GM21390 (cell line): Measurements from ENCODE around the gene NDRG4.

Experiments used
- ATAC-seq: cut with Tn5 transposase; IDR thresholded peaks from one replicate; pipeline ENCODE4 v1.9.1; 2021; ENCODE audit not compliant: unreplicated experiment

NDRG4 gene

GRCh38 chr16:58499615-58500351 lies at the start of gene NDRG4:
NDRG4 (plus strand) TSS chr16:58500143; CDS start chr16:58500249, 106 bp downstream.
- no peak for ATAC-seq

GRCh38 chr16:58450590-58450989 lies 49.4 kb upstream of the NDRG4 start:
- ATAC-seq, result no peak

- no peak for ATAC-seq
These were observed 48.7 kb upstream of the NDRG4 start for GRCh38 chr16:58451265-58451689.

- ATAC-seq, result no peak
These were observed 48.0 kb upstream of the NDRG4 start for GRCh38 chr16:58451945-58452401.

GRCh38 chr16:58452640-58453039 lies 47.3 kb upstream of the NDRG4 start:
- no peak for ATAC-seq

- no peak for ATAC-seq
These were observed 45.8 kb upstream of the NDRG4 start for GRCh38 chr16:58454178-58454577.

- ATAC-seq, result no peak
These were observed 45.1 kb upstream of the NDRG4 start for GRCh38 chr16:58454856-58455255.

- ATAC-seq, result no peak
These were observed 44.2 kb upstream of the NDRG4 start for GRCh38 chr16:58455750-58456149.

- ATAC-seq, result no peak
These were observed 43.8 kb upstream of the NDRG4 start for GRCh38 chr16:58456193-58456592.

GRCh38 chr16:58458606-58459343 lies 41.2 kb upstream of the NDRG4 start:
- no peak for ATAC-seq

GRCh38 chr16:58459344-58460218 lies 40.4 kb upstream of the NDRG4 start:
- no peak for ATAC-seq

GRCh38 chr16:58460219-58460610 lies 39.7 kb upstream of the NDRG4 start:
- no peak for ATAC-seq

- no peak for ATAC-seq
These were observed 38.9 kb upstream of the NDRG4 start for GRCh38 chr16:58461056-58461455.

GRCh38 chr16:58461640-58462039 lies 38.3 kb upstream of the NDRG4 start:
- no peak for ATAC-seq

GRCh38 chr16:58462089-58462488 lies 37.9 kb upstream of the NDRG4 start:
- ATAC-seq, result no peak

- no peak for ATAC-seq
These were observed 37.4 kb upstream of the NDRG4 start for GRCh38 chr16:58462499-58462996.

- no peak for ATAC-seq
These were observed 36.7 kb upstream of the NDRG4 start for GRCh38 chr16:58462997-58463941.

- ATAC-seq, result no peak
These were observed 35.7 kb upstream of the NDRG4 start for GRCh38 chr16:58464047-58464915.
